Measurements from ENCODE around the gene SUGCT. TPM values are rescaled to one million over a fixed set of nuclear protein-coding genes. Genes with fewer than 3 reads are reported as not detected.

Gene SUGCT
- total RNA-seq, 1 experiment from 2014 or later = 9.9 TPM

- intact Hi-C loops (cut with micrococcal nuclease; ENCODE audit: unreplicated experiment) = no loop called here
- Histone ChIP-seq H3K36me3 (ENCODE audit: control insufficient read depth, insufficient read depth, low read length) (no peaks in the 10 kb centered on the region), H3K27me3 (replicated peaks; ENCODE audit: control insufficient read depth, insufficient read depth, low read length) (no peaks in the 10 kb centered on the region), H3K9me3 (no peaks in the 10 kb centered on the region), H3K4me1 (no peaks in the 10 kb centered on the region), H3K4me3 (ENCODE audit: low read depth, low read length) (no peak overlapping the region)
- H3K4me3 Mint-ChIP-seq (ENCODE audit: unreplicated experiment) = no peak overlapping the region
- BruUV-seq (replicated peaks) = no TSS peak
- no peak for DNase-seq
- no peak overlapping the region for H3K27ac Mint-ChIP-seq (ENCODE audit: unreplicated experiment)
- peaks cover 4% of the 10 kb centered on the region for H3K27me3 Mint-ChIP-seq (ENCODE audit: insufficient read depth, unreplicated experiment)
- ChIA-PET CTCF (no interaction called here), POLR2A (no interaction called here)
- no peak for TF ChIP-seq CTCF (IDR thresholded peaks at IDR 0.05; ENCODE audit: insufficient read depth in 1 of 2, low read depth in 1 of 2, low read length in 1 of 2, severe bottlenecking in 1 of 2, unreplicated experiment in 1 of 2)
- H3K4me1 Mint-ChIP-seq (ENCODE audit: low read depth, unreplicated experiment) = no peaks in the 10 kb centered on the region
- H3K36me3 Mint-ChIP-seq (ENCODE audit: insufficient read depth, unreplicated experiment) = no peaks in the 10 kb centered on the region
- no peaks in the 10 kb centered on the region for H3K9me3 Mint-ChIP-seq (ENCODE audit: unreplicated experiment)
Observed at GRCh38 chr7:40530292-40530691, 395.5 kb downstream of the SUGCT start.

- no peaks in the 10 kb centered on the region for H3K9me3 Mint-ChIP-seq (ENCODE audit: unreplicated experiment)
- H3K27ac Mint-ChIP-seq (ENCODE audit: unreplicated experiment) = no peak overlapping the region
- H3K9me3 ChIP-seq = no peaks in the 10 kb centered on the region
- ChIA-PET POLR2A (no interaction called here), CTCF (no interaction called here)
- no peak overlapping the region for H3K4me3 Mint-ChIP-seq (ENCODE audit: unreplicated experiment)
- H3K27me3 Mint-ChIP-seq (ENCODE audit: insufficient read depth, unreplicated experiment) = peaks cover 4% of the 10 kb centered on the region
- no peaks in the 10 kb centered on the region for H3K36me3 ChIP-seq (ENCODE audit: control insufficient read depth, insufficient read depth, low read length)
- no peak for TF ChIP-seq CTCF (IDR thresholded peaks at IDR 0.05; ENCODE audit: insufficient read depth in 1 of 2, low read depth in 1 of 2, low read length in 1 of 2, severe bottlenecking in 1 of 2, unreplicated experiment in 1 of 2)
- H3K4me3 ChIP-seq (ENCODE audit: low read depth, low read length) = no peak overlapping the region
- H3K4me1 ChIP-seq = no peaks in the 10 kb centered on the region
- no peaks in the 10 kb centered on the region for H3K4me1 Mint-ChIP-seq (ENCODE audit: low read depth, unreplicated experiment)
- H3K36me3 Mint-ChIP-seq (ENCODE audit: insufficient read depth, unreplicated experiment) = no peaks in the 10 kb centered on the region
- no TSS peak for BruUV-seq (replicated peaks)
- H3K27me3 ChIP-seq (replicated peaks; ENCODE audit: control insufficient read depth, insufficient read depth, low read length) = no peaks in the 10 kb centered on the region
- intact Hi-C loops (cut with micrococcal nuclease; ENCODE audit: unreplicated experiment) = no loop called here
- no peak for DNase-seq
Observed at GRCh38 chr7:40531956-40532355, 397.2 kb downstream of the SUGCT start.

- Histone ChIP-seq H3K4me1 (no peaks in the 10 kb centered on the region), H3K9me3 (no peaks in the 10 kb centered on the region), H3K27me3 (replicated peaks; ENCODE audit: control insufficient read depth, insufficient read depth, low read length) (no peaks in the 10 kb centered on the region), H3K4me3 (ENCODE audit: low read depth, low read length) (no peak overlapping the region), H3K36me3 (ENCODE audit: control insufficient read depth, insufficient read depth, low read length) (no peaks in the 10 kb centered on the region)
- H3K4me1 Mint-ChIP-seq (ENCODE audit: low read depth, unreplicated experiment) = no peaks in the 10 kb centered on the region
- no peak for DNase-seq
- no TSS peak for BruUV-seq (replicated peaks)
- no peak overlapping the region for H3K27ac Mint-ChIP-seq (ENCODE audit: unreplicated experiment)
- CTCF ChIA-PET = no interaction called here
- POLR2A ChIA-PET = no interaction called here
- TF ChIP-seq CTCF (IDR thresholded peaks at IDR 0.05; ENCODE audit: insufficient read depth in 1 of 2, low read depth in 1 of 2, low read length in 1 of 2, severe bottlenecking in 1 of 2, unreplicated experiment in 1 of 2) = no peak
- no peaks in the 10 kb centered on the region for H3K9me3 Mint-ChIP-seq (ENCODE audit: unreplicated experiment)
- H3K4me3 Mint-ChIP-seq (ENCODE audit: unreplicated experiment) = no peak overlapping the region
- H3K27me3 Mint-ChIP-seq (ENCODE audit: insufficient read depth, unreplicated experiment) = peaks cover 2% of the 10 kb centered on the region
- H3K36me3 Mint-ChIP-seq (ENCODE audit: insufficient read depth, unreplicated experiment) = no peaks in the 10 kb centered on the region
- intact Hi-C loops (cut with micrococcal nuclease; ENCODE audit: unreplicated experiment) = no loop called here
Observed at GRCh38 chr7:40535678-40536077, 400.9 kb downstream of the SUGCT start.
